OCI-LY7 (cell line): Measurements from ENCODE around the gene OR2AE1. TPM values are rescaled to one million over a fixed set of nuclear protein-coding genes. Genes with fewer than 3 reads are reported as not detected.

ENCODE experiments used
- BruUV-seq: library from RNA; stranded (reverse); fragments of 400-500 nt; replicated peaks from 2 replicates; lab custom pipeline; 2021; lab: Mats Ljungman, UMichigan
- CTCF ChIA-PET: fragments of 300-600 bp; sonication (Branson Sonifier 250); formaldehyde crosslinking; loops from one replicate; lab custom pipeline; 2022; ENCODE audit warnings: antibody characterized with exemption; ENCODE audit not compliant: unreplicated experiment; lab: Charles Lee
- POLR2A ChIA-PET: fragments of 300-600 bp; sonication (Branson Sonifier 250); formaldehyde crosslinking; loops from one replicate; lab custom pipeline; 2022; ENCODE audit warnings: antibody characterized with exemption; lab: Charles Lee
- DNase-seq: peaks from one replicate; pipeline ENCODE4 v3.0.0-alpha.2; 2015; ENCODE audit warnings: low spot score
- H2AFZ ChIP-seq: fragments of 200-600 bp; sonication (generic), shearing (Covaris generic); 2 replicates; pipeline ENCODE4 v1.6.1; 2014; ENCODE audit warnings: mild to moderate bottlenecking, antibody characterized with exemption, low read length, moderate library complexity
- H3K27ac ChIP-seq: fragments of 200-600 bp; sonication (generic); 2 replicates; pipeline ENCODE4 v1.5.1; 2014; ENCODE audit warnings: mixed run types, low read depth, mild to moderate bottlenecking, moderate library complexity, low read length, inconsistent platforms; ENCODE audit not compliant: poor library complexity, severe bottlenecking
- H3K36me3 ChIP-seq: fragments of 200-600 bp; sonication (generic); 2 replicates; pipeline ENCODE4 v1.6.1; 2014; ENCODE audit warnings: mild to moderate bottlenecking, antibody characterized with exemption, low read length, moderate library complexity, mixed read lengths; ENCODE audit not compliant: insufficient read depth
- H3K4me1 ChIP-seq: fragments of 200-600 bp; sonication (generic); 2 replicates; pipeline ENCODE4 v1.5.1; 2014; ENCODE audit warnings: mild to moderate bottlenecking, low read length; ENCODE audit not compliant: insufficient read depth, poor library complexity, severe bottlenecking
- H3K4me2 ChIP-seq: fragments of 200-600 bp; sonication (generic); 2 replicates; pipeline ENCODE4 v1.6.1; 2014; ENCODE audit warnings: mild to moderate bottlenecking, low read length
- H3K4me3 ChIP-seq: fragments of 200-600 bp; sonication (generic); 2 replicates; pipeline ENCODE4 v1.5.1; 2014; ENCODE audit warnings: mild to moderate bottlenecking, low read depth, low read length; ENCODE audit not compliant: poor library complexity, severe bottlenecking
- H3K79me2 ChIP-seq: fragments of 200-600 bp; sonication (generic); 2 replicates; pipeline ENCODE4 v1.6.1; 2016; ENCODE audit warnings: low read depth, mild to moderate bottlenecking, low read length, moderate library complexity, mixed read lengths; ENCODE audit not compliant: insufficient read depth
- H3K9me2 ChIP-seq: fragments of 200-600 bp; sonication (generic); 2 replicates; pipeline ENCODE4 v1.6.1; 2016; ENCODE audit warnings: mild to moderate bottlenecking, low read length, mixed read lengths; ENCODE audit not compliant: insufficient read depth
- H3K9me3 ChIP-seq: fragments of 200-600 bp; sonication (generic); 2 replicates; pipeline ENCODE4 v1.6.1; 2014; ENCODE audit warnings: mild to moderate bottlenecking, mixed run types, low read length, mixed read lengths
- H4K20me1 ChIP-seq: fragments of 200-600 bp; sonication (generic); 2 replicates; pipeline ENCODE4 v1.6.1; 2014; ENCODE audit warnings: mild to moderate bottlenecking, antibody characterized with exemption, low read length, moderate library complexity, mixed read lengths; ENCODE audit not compliant: insufficient read depth
- EZH2phosphoT487 ChIP-seq: fragments of 200-600 bp; sonication (generic); IDR thresholded peaks from 2 replicates; pipeline ENCODE4 v1.6.1; 2018; ENCODE audit warnings: low read depth, borderline replicate concordance, mild to moderate bottlenecking, mixed run types, antibody characterized with exemption, low read length, moderate library complexity, mixed read lengths
- intact Hi-C: fragments of 100-400 bp; cut with micrococcal nuclease; formaldehyde crosslinking; loops from one replicate; pipeline ENCODE4 v1.10.0; 2022; ENCODE audit not compliant: unreplicated experiment
- total RNA-seq, 2 experiments: library from RNA; depleted of rRNA in 1 of 2; stranded (reverse); fragments of >200 nt in 1 of 2; shearing (Covaris generic) in 1 of 2; gene quantifications; 2 replicates each; pipeline ENCODE4 v1.2.3, GENCODE V29; 2014 to 2022
- TF ChIP-seq, protein P1 (sequence below): fragments of 200-600 bp; sonication (generic); conservative IDR thresholded peaks from 2 replicates; pipeline ENCODE4 v1.5.1; 2014; ENCODE audit warnings: mild to moderate bottlenecking, antibody characterized with exemption, low read length, moderate library complexity, mixed read lengths

The OR2AE1 gene
- total RNA-seq, 2 experiments from 2014 or later, result not detected

DNA sequence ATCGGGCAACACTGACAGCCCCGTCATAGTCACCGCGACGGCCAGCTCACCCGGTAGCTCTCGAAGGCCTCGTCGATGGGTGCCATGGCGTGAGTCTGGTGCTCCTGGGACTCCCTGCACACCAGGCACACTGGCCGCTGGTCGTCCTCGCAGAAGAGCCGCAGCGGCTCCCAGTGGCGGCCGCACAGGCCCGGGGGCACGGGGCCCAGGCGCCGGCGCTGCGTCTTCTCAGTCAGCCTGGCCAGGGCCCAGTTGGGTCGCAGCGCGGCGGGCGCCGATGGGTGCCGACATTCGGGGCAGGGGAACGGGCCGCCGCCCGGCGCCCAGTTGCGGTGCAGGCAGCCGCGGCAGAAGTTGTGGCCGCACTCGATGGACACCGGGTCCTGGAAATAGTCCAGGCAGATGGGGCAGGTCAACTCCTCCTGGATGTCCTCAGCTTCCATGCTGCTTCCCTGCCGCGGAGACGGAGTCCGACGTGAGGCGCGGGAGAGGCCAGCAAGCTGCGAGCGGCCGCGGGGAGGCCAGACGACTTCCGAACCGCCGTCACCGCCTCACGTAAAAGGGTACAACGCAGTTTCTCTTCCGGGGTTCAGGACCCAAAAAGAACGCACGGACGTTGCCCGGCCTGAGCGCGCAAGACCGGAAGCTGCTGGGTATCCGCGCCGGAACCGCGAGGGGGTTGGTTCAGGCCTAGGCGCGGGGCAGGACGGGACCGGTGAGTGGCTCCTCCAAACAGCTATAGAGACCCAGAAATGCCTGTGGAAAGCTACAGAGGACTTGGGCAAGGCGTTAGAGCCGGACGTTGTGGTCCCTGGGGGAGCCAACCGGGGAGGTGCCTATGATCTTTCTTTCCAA lies 42.4 kb upstream of the OR2AE1 start, which contains the start of gene TRIM4:
Gene TRIM4 (minus strand): TSS at position 572 of the 855 bp plus-strand sequence. CDS start 129 bp downstream, at position 443.
- peak within 1 kb of the TSS; percentile 89 for H3K4me2 ChIP-seq
- H3K9me3 ChIP-seq, result peaks cover 9% of the 10 kb centered on the region; the same call in 1 of the 2 replicates
- H3K9me2 ChIP-seq, result no peaks in the 10 kb centered on the region
- intact Hi-C loops, result loop anchor here (5.0 kb wide), 1 partner anchor 58 kb away; the partner anchor contains the start of gene AZGP1
- peak within 1 kb of the TSS; percentile 96 for H3K4me3 ChIP-seq
- BruUV-seq, result no TSS peak
- H3K36me3 ChIP-seq, result peaks cover 17% of the 10 kb centered on the region
- TF ChIP-seq, protein P1, sequence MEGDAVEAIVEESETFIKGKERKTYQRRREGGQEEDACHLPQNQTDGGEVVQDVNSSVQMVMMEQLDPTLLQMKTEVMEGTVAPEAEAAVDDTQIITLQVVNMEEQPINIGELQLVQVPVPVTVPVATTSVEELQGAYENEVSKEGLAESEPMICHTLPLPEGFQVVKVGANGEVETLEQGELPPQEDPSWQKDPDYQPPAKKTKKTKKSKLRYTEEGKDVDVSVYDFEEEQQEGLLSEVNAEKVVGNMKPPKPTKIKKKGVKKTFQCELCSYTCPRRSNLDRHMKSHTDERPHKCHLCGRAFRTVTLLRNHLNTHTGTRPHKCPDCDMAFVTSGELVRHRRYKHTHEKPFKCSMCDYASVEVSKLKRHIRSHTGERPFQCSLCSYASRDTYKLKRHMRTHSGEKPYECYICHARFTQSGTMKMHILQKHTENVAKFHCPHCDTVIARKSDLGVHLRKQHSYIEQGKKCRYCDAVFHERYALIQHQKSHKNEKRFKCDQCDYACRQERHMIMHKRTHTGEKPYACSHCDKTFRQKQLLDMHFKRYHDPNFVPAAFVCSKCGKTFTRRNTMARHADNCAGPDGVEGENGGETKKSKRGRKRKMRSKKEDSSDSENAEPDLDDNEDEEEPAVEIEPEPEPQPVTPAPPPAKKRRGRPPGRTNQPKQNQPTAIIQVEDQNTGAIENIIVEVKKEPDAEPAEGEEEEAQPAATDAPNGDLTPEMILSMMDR, result 0 out of 2 replicates have a peak, but pooled peaks have one; percentile 39
- no peak for TF ChIP-seq EZH2phosphoT487
- H4K20me1 ChIP-seq, result no peaks in the 10 kb centered on the region; the same call in 1 of the 2 replicates
- H3K4me1 ChIP-seq, result peaks cover 19% of the 10 kb centered on the region
- peak within 1 kb of the TSS; percentile 42 for H3K27ac ChIP-seq
- ChIA-PET POLR2A (interaction anchor here (0.7 to 2.2 kb wide), 14 partner anchors 13 to 454 kb away, joined by 3 to 8 read pairs (median 4); partner anchors contain the start of genes ZKSCAN1 and ZKSCAN5), CTCF (interaction anchor here (0.6 to 0.7 kb wide), 2 partner anchors 66 to 304 kb away, joined by 3 read pairs; no protein-coding TSS in a partner anchor)
- peak; percentile 93 for DNase-seq
- H2AFZ ChIP-seq, result peak within 1 kb of the TSS; percentile 95
- peaks cover 14% of the 10 kb centered on the region for H3K79me2 ChIP-seq

DNA sequence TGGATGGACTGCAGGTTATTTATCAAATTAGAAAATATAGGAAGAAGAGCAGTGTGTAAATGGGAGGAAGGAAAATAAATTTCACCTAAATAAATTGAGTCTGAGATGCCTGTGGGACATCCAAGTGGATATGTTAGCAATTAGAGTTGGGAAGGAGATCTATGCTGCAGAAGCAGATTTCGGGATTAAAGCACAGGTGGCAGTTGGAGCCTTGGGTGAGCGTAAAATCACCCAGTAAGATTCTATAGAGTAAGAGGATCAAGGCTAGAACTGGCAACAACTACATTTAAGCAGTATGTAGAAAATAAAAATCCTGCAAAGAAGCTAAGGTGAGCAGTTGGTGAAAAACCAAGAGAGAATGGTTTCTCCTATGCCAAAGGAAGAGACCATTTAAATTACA lies 34.1 kb upstream of the OR2AE1 start:
- H3K27ac ChIP-seq, result no peak overlapping the region
- no TSS peak for BruUV-seq
- H3K4me1 ChIP-seq, result peaks cover 4% of the 10 kb centered on the region
- no peaks in the 10 kb centered on the region for H3K9me2 ChIP-seq
- peaks cover 6% of the 10 kb centered on the region; the same call in 1 of the 2 replicates for H4K20me1 ChIP-seq
- peaks cover 14% of the 10 kb centered on the region for H3K79me2 ChIP-seq
- no peak for TF ChIP-seq EZH2phosphoT487
- TF ChIP-seq, protein P1, result no peak
- no peak overlapping the region for H3K4me3 ChIP-seq
- POLR2A ChIA-PET, result no interaction called here
- CTCF ChIA-PET, result no interaction called here
- no peaks in the 10 kb centered on the region for H3K9me3 ChIP-seq
- intact Hi-C loops, result loop anchor here (5.0 kb wide), 1 partner anchor 141 kb away; no protein-coding TSS in a partner anchor
- DNase-seq, result no peak
- H3K4me2 ChIP-seq, result no peak overlapping the region
- no peak overlapping the region for H2AFZ ChIP-seq
- H3K36me3 ChIP-seq, result peaks cover 61% of the 10 kb centered on the region
